HG02885 (cell line): Measurements from ENCODE around the gene SRGAP1.
"Not testable (repeated sequence)": the region's sequence is repeated elsewhere in the genome, so short reads cannot be mapped to it uniquely, and the experiment has no call there.

ENCODE experiments used
- ATAC-seq: cut with Tn5 transposase; IDR thresholded peaks from one replicate; pipeline ENCODE4 v1.9.1; 2021; ENCODE audit warnings: mild to moderate bottlenecking; ENCODE audit not compliant: unreplicated experiment, poor library complexity

Gene SRGAP1

GRCh38 chr12:63989301-63989845 is 144.9 kb downstream of the SRGAP1 start:
- ATAC-seq = no peak

GRCh38 chr12:63990828-63991547 is 146.5 kb downstream of the SRGAP1 start:
- ATAC-seq = no peak

- ATAC-seq = no peak
These were observed 150.2 kb downstream of the SRGAP1 start for GRCh38 chr12:63994704-63995103.

GRCh38 chr12:63995512-63995911 is 151.0 kb downstream of the SRGAP1 start:
- ATAC-seq = no peak

GRCh38 chr12:63996556-63996955 is 152.1 kb downstream of the SRGAP1 start:
- no peak for ATAC-seq

- ATAC-seq = no peak
These were observed 152.7 kb downstream of the SRGAP1 start for GRCh38 chr12:63997198-63997597.

GRCh38 chr12:63998584-63998983 is 154.1 kb downstream of the SRGAP1 start:
- no peak for ATAC-seq

GRCh38 chr12:63999853-64000252 is 155.4 kb downstream of the SRGAP1 start:
- no peak for ATAC-seq

GRCh38 chr12:64001439-64001838 is 156.9 kb downstream of the SRGAP1 start:
- ATAC-seq = no peak

- no peak for ATAC-seq
These were observed 160.1 kb downstream of the SRGAP1 start for GRCh38 chr12:64004641-64005040.

- no peak for ATAC-seq
These were observed 161.8 kb downstream of the SRGAP1 start for GRCh38 chr12:64006211-64006825.

GRCh38 chr12:64007853-64008252 is 163.4 kb downstream of the SRGAP1 start:
- no peak for ATAC-seq

- no peak for ATAC-seq
These were observed 164.1 kb downstream of the SRGAP1 start for GRCh38 chr12:64008596-64008995.

GRCh38 chr12:64009321-64010068 is 165.0 kb downstream of the SRGAP1 start:
- ATAC-seq = no peak

- ATAC-seq = no peak
These were observed 165.7 kb downstream of the SRGAP1 start for GRCh38 chr12:64010069-64010686.

- ATAC-seq = no peak
These were observed 172.0 kb downstream of the SRGAP1 start for GRCh38 chr12:64016521-64016920.

GRCh38 chr12:64018116-64018515 is 173.6 kb downstream of the SRGAP1 start:
- ATAC-seq = not testable (repeated sequence)

GRCh38 chr12:64018524-64018923 is 174.0 kb downstream of the SRGAP1 start:
- ATAC-seq = no peak

- no peak for ATAC-seq
These were observed 174.6 kb downstream of the SRGAP1 start for GRCh38 chr12:64019101-64019500.

GRCh38 chr12:64019654-64020053 is 175.2 kb downstream of the SRGAP1 start:
- no peak for ATAC-seq
